GM21825 (cell line): ENCODE data around the gene EAF1.
"Not testable (repeated sequence)": the region's sequence is repeated elsewhere in the genome, so short reads cannot be mapped to it uniquely, and the experiment has no call there.

Experiments
- ATAC-seq: cut with Tn5 transposase; IDR thresholded peaks from one replicate; pipeline ENCODE4 v1.9.1; 2021; ENCODE audit warnings: mild to moderate bottlenecking, moderate library complexity; ENCODE audit not compliant: unreplicated experiment

EAF1 gene

DNA sequence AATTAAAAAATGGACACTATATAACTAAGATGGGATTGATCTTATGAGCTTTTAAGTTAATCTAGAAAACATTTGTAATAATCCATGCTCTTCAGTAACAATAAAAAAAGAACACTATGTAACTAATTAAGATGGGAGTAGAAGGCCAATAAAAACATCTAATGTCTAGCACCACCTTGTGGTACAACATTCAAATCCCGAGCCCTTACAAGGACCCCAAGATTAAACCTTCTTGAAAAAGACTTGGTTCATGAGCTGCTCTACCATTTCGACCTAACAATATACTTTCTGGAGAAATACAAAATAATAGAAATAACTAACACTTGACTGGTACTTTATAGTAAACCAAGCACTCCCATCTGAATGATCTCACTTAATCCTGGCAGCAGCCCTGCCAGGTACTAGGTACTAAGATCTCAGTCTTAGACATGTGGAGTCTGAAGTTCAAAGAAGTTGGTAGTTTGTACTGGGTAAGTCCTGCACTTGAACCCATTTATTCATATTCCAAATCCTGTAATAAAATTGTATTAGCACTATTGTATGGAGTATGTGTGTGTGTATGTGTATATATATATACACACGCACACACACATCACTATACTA lies 21.8 kb upstream of the EAF1 start:
- ATAC-seq, result peak; percentile 58

DNA sequence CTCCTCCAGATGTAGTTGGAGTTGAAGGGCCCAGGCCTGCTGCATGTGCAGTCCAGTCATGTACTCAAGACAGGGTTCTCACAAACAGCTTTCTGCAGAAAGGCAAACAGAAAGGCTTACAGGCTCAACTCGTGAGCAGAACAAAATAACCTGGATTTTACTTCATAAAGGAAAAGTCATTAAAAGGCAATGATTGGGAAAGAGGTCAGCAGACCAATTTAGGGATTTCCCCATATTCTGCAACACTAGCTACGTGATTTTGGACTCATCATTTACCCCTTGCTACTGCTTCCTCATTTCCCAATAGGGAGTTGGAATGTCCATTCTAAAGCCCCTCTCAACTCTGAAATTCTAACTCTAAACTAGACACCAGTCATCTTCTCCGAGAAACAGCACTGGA lies 18.2 kb upstream of the EAF1 start:
- no peak for ATAC-seq

DNA sequence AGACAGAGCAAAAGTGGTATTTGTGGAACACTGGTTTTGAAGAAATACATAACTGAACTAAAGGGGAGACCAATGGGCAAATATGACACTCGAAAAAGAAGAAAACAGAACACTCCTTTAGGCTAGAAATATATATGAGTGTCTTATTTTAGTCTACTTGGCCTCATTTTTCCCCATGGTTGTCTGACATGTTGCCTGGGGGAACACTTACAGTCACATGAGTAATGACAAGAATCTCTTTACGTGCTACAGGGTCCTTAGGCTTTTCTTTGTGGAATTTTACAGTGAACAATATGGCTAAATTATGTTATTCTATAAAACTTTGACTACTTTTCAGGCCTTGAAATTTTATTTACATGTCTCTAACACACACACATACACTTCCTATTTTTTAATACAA lies 17.6 kb upstream of the EAF1 start:
- no peak for ATAC-seq

- ATAC-seq, result not testable (repeated sequence)
These were observed 16.4 kb upstream of the EAF1 start for GRCh38 chr3:15410966-15411365.

DNA sequence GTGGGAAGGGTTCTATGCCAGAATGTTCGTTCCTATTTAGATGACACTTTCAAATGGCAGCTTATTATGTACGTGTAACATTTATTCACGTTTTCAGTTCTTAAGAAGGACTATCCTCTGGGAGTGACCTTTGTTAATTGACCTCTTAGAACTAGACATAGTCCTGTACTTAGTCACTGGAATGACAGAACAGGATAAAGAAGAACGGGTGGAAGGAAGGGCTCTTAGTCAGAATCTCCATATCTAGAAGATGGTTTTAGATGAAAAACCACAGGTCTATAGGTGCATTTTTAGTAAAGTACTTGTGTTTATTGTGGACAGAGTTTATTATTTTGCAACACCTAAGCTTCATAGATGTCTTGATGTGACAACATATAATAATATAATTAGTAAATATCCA lies 6.5 kb upstream of the EAF1 start:
- ATAC-seq, result no peak

- no peak for ATAC-seq
These were observed 749 bp upstream of the EAF1 start for GRCh38 chr3:15426579-15427118.

DNA sequence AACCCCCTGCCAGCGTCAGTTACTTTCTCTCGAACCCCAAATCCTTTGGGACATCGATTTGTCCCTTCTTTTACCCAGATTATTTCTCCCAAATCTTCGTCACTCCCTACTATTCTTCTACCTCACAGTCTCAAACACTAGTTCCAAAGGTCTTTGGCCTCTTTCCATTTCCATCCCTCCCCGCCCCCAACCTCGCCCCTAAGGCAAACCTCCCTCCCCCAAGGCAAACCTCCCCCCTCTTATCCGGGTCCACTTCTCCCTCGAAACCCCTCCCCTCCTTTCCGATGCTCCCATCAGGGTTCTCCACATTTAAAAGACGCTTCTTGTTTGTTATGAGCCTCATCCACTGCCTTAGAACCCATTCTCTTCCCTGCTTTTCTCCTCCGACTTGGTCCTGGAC lies 583 bp downstream of the EAF1 start:
- no peak for ATAC-seq

- ATAC-seq, result no peak
These were observed 1.1 kb downstream of the EAF1 start for GRCh38 chr3:15428539-15428938.

DNA sequence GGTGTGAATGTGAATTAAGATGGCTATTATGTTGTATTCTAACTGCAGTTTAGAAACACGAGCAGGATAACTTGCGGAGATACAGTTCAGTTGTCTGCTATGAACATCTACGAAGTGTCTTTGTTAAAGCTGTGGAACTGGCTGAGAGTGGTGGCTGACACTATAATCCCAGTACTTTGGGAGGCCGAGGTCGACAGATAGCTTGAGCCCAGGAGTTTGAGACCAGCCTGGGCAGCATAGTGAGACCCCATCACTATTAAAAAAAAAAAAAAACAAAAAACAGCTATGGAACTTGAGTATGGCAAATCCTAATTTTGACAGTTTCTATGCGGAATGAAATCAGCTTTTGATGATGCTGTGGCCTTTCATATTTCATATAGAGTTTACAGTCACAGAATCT lies 1.7 kb downstream of the EAF1 start:
- ATAC-seq, result no peak

- no peak for ATAC-seq
These were observed 3.2 kb downstream of the EAF1 start for GRCh38 chr3:15430624-15431023.

DNA sequence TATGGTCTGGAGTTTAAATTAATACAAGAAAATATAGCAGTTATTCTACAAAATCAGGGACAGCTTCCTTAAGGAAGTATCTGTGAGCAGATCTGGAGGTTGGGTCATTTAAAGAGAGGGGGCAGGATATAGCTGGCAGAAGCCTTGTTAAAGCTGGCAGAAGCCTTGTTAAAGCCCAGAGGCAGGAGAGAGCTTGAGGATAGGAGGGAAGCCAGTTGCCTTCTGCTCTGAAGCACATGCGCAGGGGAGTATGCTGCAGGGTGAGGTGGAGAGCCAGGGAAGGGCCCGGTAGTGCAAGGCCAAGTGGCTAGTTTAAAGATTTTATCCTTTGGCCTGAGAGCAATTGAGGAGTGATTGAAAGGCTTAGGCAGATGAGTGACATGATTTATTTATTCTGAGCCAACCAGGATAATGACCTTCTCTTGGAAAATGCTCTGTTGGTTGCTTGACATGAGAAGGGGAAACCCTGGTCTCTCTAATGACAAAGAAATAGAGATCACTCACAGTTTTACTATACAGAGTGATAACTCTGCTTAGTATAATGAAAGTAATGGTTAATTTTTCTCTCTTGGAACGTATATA lies 3.9 kb downstream of the EAF1 start:
- no peak for ATAC-seq

DNA sequence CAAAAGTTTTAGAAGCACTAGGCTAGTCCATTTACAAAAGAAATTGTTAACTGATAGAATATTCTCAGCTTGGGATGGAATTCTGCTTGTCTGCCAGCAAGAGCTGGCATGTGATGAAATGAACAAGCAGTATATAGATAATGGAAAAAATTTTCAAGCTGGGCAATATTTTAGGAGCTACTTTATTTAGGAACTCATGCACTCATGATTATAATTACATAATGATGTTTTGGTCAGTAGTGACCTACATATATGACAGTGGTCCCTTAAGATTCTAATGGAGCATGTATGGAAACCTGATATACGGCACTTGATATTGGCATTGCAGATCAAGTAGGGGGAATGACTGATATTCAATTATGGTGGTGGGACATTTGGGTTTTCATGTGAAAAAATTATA lies 6.1 kb downstream of the EAF1 start:
- no peak for ATAC-seq

GRCh38 chr3:15434756-15435155 lies 7.4 kb downstream of the EAF1 start:
- ATAC-seq, result no peak

DNA sequence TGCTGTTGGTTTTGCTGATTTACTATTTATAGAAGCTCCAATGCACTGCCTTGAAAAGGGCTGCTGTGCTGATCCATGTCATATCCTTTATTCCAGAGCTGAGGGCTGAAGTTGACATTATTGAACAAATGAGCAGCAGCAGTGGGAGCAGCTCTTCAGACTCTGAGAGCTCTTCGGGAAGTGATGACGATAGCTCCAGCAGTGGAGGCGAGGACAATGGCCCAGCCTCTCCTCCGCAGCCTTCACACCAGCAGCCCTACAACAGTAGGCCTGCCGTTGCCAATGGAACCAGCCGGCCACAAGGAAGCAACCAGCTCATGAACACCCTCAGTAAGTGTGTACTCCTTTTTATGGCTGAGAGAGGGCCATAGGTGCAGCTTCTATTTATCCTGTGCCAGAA lies 8.8 kb downstream of the EAF1 start:
- no peak for ATAC-seq

DNA sequence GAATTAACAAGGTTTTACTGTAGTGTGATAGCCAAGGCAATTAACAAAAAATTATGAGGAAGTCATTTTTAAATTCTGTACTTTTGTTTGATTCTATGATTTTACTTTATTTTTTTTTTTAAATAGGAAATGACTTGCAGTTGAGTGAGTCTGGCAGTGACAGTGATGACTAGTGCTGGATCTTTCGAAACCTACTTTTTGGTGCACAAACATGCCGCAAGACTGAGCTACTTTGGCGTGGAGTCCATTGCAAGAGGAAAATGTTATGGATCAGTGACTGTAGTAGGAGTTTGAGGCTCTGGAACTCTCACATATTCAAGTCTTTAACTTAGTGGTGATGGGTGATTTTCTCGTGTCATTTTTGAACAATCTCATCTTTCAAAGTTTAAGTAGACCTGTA lies 11.6 kb downstream of the EAF1 start:
- ATAC-seq, result no peak

DNA sequence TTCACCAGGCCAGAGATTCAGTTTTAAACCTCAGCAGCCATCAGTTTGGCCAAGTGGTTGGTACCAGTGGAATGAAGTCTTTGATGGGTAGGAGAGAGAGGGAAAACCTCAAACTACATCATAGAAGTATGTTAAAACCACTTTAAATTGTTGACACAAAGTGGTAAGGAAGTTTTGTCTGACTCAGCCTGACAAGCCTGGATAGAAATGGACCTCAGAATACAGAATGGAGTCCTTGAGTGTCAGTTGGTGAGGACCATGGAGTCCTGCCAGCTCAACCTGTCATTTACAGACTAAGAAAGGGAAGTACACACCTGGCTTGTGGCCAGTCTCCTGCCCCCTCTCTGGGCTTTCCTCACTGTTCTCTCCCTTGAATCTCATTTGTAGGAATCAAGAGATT lies 12.1 kb downstream of the EAF1 start:
- no peak for ATAC-seq

DNA sequence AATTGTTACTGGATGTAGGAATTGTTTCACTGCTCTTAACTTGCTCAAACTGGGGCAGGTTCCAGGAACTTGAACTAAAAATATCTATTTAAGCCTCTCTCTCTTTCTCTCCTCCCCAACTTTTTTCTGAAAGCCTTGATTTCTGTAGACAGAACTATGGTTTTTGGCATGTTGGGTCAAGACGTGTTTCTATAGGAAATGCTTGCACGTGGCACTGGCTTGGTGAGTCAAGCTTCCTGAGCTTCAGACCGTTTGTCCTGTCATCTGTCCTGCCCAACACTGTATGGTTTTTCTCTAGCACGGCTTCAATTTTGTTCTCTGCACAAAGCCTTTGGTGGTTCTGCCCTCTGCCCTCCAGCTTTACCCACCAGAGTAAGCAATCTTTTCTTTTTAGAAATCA lies 13.5 kb downstream of the EAF1 start:
- no peak for ATAC-seq

GRCh38 chr3:15443826-15444524 lies 16.6 kb downstream of the EAF1 start:
- no peak for ATAC-seq

- ATAC-seq, result no peak
These were observed 22.3 kb downstream of the EAF1 start for GRCh38 chr3:15449489-15450224.

GRCh38 chr3:15450438-15451215 lies 23.2 kb downstream of the EAF1 start:
- no peak for ATAC-seq
